Measurements from ENCODE around the gene UHMK1. TPM values are rescaled to one million over a fixed set of nuclear protein-coding genes. Genes with fewer than 3 reads are reported as not detected.
"Not testable (repeated sequence)": the region's sequence is repeated elsewhere in the genome, so short reads cannot be mapped to it uniquely, and the experiment has no call there.

UHMK1 gene
- 98.3 and 207 TPM in 2 replicates for total RNA-seq (2014; rRNA removed; shearing (Covaris generic); ENCODE audit: low replicate concordance)

- Histone ChIP-seq H3K9me2 (replicated peaks; ENCODE audit: insufficient read depth, low read length) (peaks cover 6% of the 10 kb centered on the region; the same call in 1 of the 2 replicates), H3K4me2 (ENCODE audit: low read depth, low read length, poor library complexity, severe bottlenecking) (peak within 1 kb of the TSS; percentile 84), H3K9ac (ENCODE audit: low read length) (peak within 1 kb of the TSS; percentile 86), H3K4me3 (ENCODE audit: low read length) (peak within 1 kb of the TSS; percentile 79), H3K27me3 (ENCODE audit: low read length) (no peaks in the 10 kb centered on the region), H3K79me2 (ENCODE audit: low read length) (peaks cover 56% of the 10 kb centered on the region), H3K27ac (ENCODE audit: low read length) (peak within 1 kb of the TSS; percentile 76), H4K20me1 (ENCODE audit: insufficient read depth, low read depth, low read length) (peaks cover 26% of the 10 kb centered on the region), H3K4me1 (ENCODE audit: low read length) (peaks cover 28% of the 10 kb centered on the region), H3K36me3 (ENCODE audit: insufficient read depth, low read length) (peaks cover 30% of the 10 kb centered on the region), H3K9me3 (ENCODE audit: low read length) (no peaks in the 10 kb centered on the region), H2AFZ (ENCODE audit: low read length) (peak within 1 kb of the TSS; percentile 98)
- DNase-seq, result peak; percentile 100
These were observed at the start of gene UHMK1 for GRCh38 chr1:162497723-162498495. TSS of gene UHMK1 (plus strand) at chr1:162497818. CDS start at chr1:162498001, 183 bp downstream.

GRCh38 chr1:162454361-162454760 is 43.3 kb upstream of the UHMK1 start:
- DNase-seq; H2AFZ ChIP-seq (ENCODE audit: low read length); H4K20me1 ChIP-seq (ENCODE audit: insufficient read depth, low read depth, low read length); H3K79me2 ChIP-seq (ENCODE audit: low read length); H3K4me2 ChIP-seq (ENCODE audit: low read depth, low read length, poor library complexity, severe bottlenecking); H3K9ac ChIP-seq (ENCODE audit: low read length); H3K9me3 ChIP-seq (ENCODE audit: low read length); H3K27ac ChIP-seq (ENCODE audit: low read length); H3K9me2 ChIP-seq (replicated peaks; ENCODE audit: insufficient read depth, low read length); H3K4me1 ChIP-seq (ENCODE audit: low read length); H3K4me3 ChIP-seq (ENCODE audit: low read length); H3K36me3 ChIP-seq (ENCODE audit: insufficient read depth, low read length); H3K27me3 ChIP-seq (ENCODE audit: low read length): not testable (repeated sequence)

GRCh38 chr1:162456323-162456722 is 41.3 kb upstream of the UHMK1 start:
- no peaks in the 10 kb centered on the region for H3K9me3 ChIP-seq (ENCODE audit: low read length)
- no peak overlapping the region for H2AFZ ChIP-seq (ENCODE audit: low read length)
- H3K27me3 ChIP-seq (ENCODE audit: low read length), result no peaks in the 10 kb centered on the region
- no peaks in the 10 kb centered on the region for H4K20me1 ChIP-seq (ENCODE audit: insufficient read depth, low read depth, low read length)
- H3K9ac ChIP-seq (ENCODE audit: low read length), result no peak overlapping the region
- no peaks in the 10 kb centered on the region for H3K36me3 ChIP-seq (ENCODE audit: insufficient read depth, low read length)
- no peak overlapping the region for H3K4me3 ChIP-seq (ENCODE audit: low read length)
- no peaks in the 10 kb centered on the region for H3K79me2 ChIP-seq (ENCODE audit: low read length)
- no peaks in the 10 kb centered on the region for H3K4me1 ChIP-seq (ENCODE audit: low read length)
- no peak overlapping the region for H3K4me2 ChIP-seq (ENCODE audit: low read depth, low read length, poor library complexity, severe bottlenecking)
- H3K27ac ChIP-seq (ENCODE audit: low read length), result no peak overlapping the region
- DNase-seq, result no peak
- no peaks in the 10 kb centered on the region for H3K9me2 ChIP-seq (replicated peaks; ENCODE audit: insufficient read depth, low read length)

- DNase-seq, result no peak
- no peaks in the 10 kb centered on the region for H3K4me1 ChIP-seq (ENCODE audit: low read length)
- no peak overlapping the region for H3K4me2 ChIP-seq (ENCODE audit: low read depth, low read length, poor library complexity, severe bottlenecking)
- H3K9ac ChIP-seq (ENCODE audit: low read length), result no peak overlapping the region
- no peaks in the 10 kb centered on the region for H3K27me3 ChIP-seq (ENCODE audit: low read length)
- H3K27ac ChIP-seq (ENCODE audit: low read length), result no peak overlapping the region
- H3K4me3 ChIP-seq (ENCODE audit: low read length), result no peak overlapping the region
- H3K79me2 ChIP-seq (ENCODE audit: low read length), result no peaks in the 10 kb centered on the region
- no peak overlapping the region for H2AFZ ChIP-seq (ENCODE audit: low read length)
- H4K20me1 ChIP-seq (ENCODE audit: insufficient read depth, low read depth, low read length), result no peaks in the 10 kb centered on the region
- no peaks in the 10 kb centered on the region for H3K36me3 ChIP-seq (ENCODE audit: insufficient read depth, low read length)
- H3K9me2 ChIP-seq (replicated peaks; ENCODE audit: insufficient read depth, low read length), result no peaks in the 10 kb centered on the region
- H3K9me3 ChIP-seq (ENCODE audit: low read length), result no peaks in the 10 kb centered on the region
These were observed 39.4 kb upstream of the UHMK1 start for GRCh38 chr1:162458236-162458635.

- not testable (repeated sequence) for H3K36me3 ChIP-seq (ENCODE audit: insufficient read depth, low read length)
These were observed 35.2 kb upstream of the UHMK1 start for GRCh38 chr1:162462425-162462824.

GRCh38 chr1:162463021-162463420 is 34.6 kb upstream of the UHMK1 start:
- no peak for DNase-seq
- Histone ChIP-seq H2AFZ (ENCODE audit: low read length) (no peak overlapping the region), H3K9me3 (ENCODE audit: low read length) (no peaks in the 10 kb centered on the region), H3K4me2 (ENCODE audit: low read depth, low read length, poor library complexity, severe bottlenecking) (no peak overlapping the region), H3K9ac (ENCODE audit: low read length) (no peak overlapping the region), H4K20me1 (ENCODE audit: insufficient read depth, low read depth, low read length) (no peaks in the 10 kb centered on the region), H3K36me3 (ENCODE audit: insufficient read depth, low read length) (no peaks in the 10 kb centered on the region), H3K9me2 (replicated peaks; ENCODE audit: insufficient read depth, low read length) (no peaks in the 10 kb centered on the region), H3K79me2 (ENCODE audit: low read length) (no peaks in the 10 kb centered on the region), H3K4me3 (ENCODE audit: low read length) (no peak overlapping the region), H3K27me3 (ENCODE audit: low read length) (no peaks in the 10 kb centered on the region), H3K27ac (ENCODE audit: low read length) (no peak overlapping the region), H3K4me1 (ENCODE audit: low read length) (no peaks in the 10 kb centered on the region)

More at GRCh38 chr1:162462425-162462824, 35.2 kb upstream of the UHMK1 start:
- H3K4me2 ChIP-seq (ENCODE audit: low read depth, low read length, poor library complexity, severe bottlenecking); H4K20me1 ChIP-seq (ENCODE audit: insufficient read depth, low read depth, low read length); H3K27me3 ChIP-seq (ENCODE audit: low read length); H3K9me2 ChIP-seq (replicated peaks; ENCODE audit: insufficient read depth, low read length); H3K4me3 ChIP-seq (ENCODE audit: low read length); H3K27ac ChIP-seq (ENCODE audit: low read length); H3K9me3 ChIP-seq (ENCODE audit: low read length); H3K4me1 ChIP-seq (ENCODE audit: low read length); H2AFZ ChIP-seq (ENCODE audit: low read length); DNase-seq; H3K79me2 ChIP-seq (ENCODE audit: low read length); H3K9ac ChIP-seq (ENCODE audit: low read length): not testable (repeated sequence)

GRCh38 chr1:162466797-162467196 is 30.8 kb upstream of the UHMK1 start:
- H2AFZ ChIP-seq (ENCODE audit: low read length), result no peak overlapping the region

GRCh38 chr1:162470216-162470615 is 27.4 kb upstream of the UHMK1 start:
- H3K4me2 ChIP-seq (ENCODE audit: low read depth, low read length, poor library complexity, severe bottlenecking), result no peak overlapping the region
- H3K4me1 ChIP-seq (ENCODE audit: low read length), result no peaks in the 10 kb centered on the region
- no peak for DNase-seq
- H3K9me2 ChIP-seq (replicated peaks; ENCODE audit: insufficient read depth, low read length), result no peaks in the 10 kb centered on the region
- H3K4me3 ChIP-seq (ENCODE audit: low read length), result no peak overlapping the region
- no peak overlapping the region for H2AFZ ChIP-seq (ENCODE audit: low read length)
- H3K36me3 ChIP-seq (ENCODE audit: insufficient read depth, low read length), result no peaks in the 10 kb centered on the region
- H3K9me3 ChIP-seq (ENCODE audit: low read length), result no peaks in the 10 kb centered on the region
- no peak overlapping the region for H3K27ac ChIP-seq (ENCODE audit: low read length)
- no peaks in the 10 kb centered on the region for H4K20me1 ChIP-seq (ENCODE audit: insufficient read depth, low read depth, low read length)
- no peaks in the 10 kb centered on the region for H3K27me3 ChIP-seq (ENCODE audit: low read length)
- H3K79me2 ChIP-seq (ENCODE audit: low read length), result no peaks in the 10 kb centered on the region
- H3K9ac ChIP-seq (ENCODE audit: low read length), result no peak overlapping the region

More at GRCh38 chr1:162466797-162467196, 30.8 kb upstream of the UHMK1 start:
- Histone ChIP-seq H3K9ac (ENCODE audit: low read length) (no peak overlapping the region), H3K79me2 (ENCODE audit: low read length) (no peaks in the 10 kb centered on the region), H3K4me2 (ENCODE audit: low read depth, low read length, poor library complexity, severe bottlenecking) (no peak overlapping the region), H3K27me3 (ENCODE audit: low read length) (no peaks in the 10 kb centered on the region), H4K20me1 (ENCODE audit: insufficient read depth, low read depth, low read length) (no peaks in the 10 kb centered on the region), H3K9me2 (replicated peaks; ENCODE audit: insufficient read depth, low read length) (no peaks in the 10 kb centered on the region), H3K4me1 (ENCODE audit: low read length) (no peaks in the 10 kb centered on the region), H3K36me3 (ENCODE audit: insufficient read depth, low read length) (no peaks in the 10 kb centered on the region), H3K9me3 (ENCODE audit: low read length) (no peaks in the 10 kb centered on the region), H3K4me3 (ENCODE audit: low read length) (no peak overlapping the region), H3K27ac (ENCODE audit: low read length) (no peak overlapping the region)
- no peak for DNase-seq

Measured in Karpas-422 (cell line).